Naive B cell (primary cell): ENCODE data around the gene SLC39A11. TPM values are rescaled to one million over a fixed set of nuclear protein-coding genes. Genes with fewer than 3 reads are reported as not detected.

ENCODE experiments used
- ATAC-seq, 2 donors: fragments of 150-1000 bp; cut with Tn5 transposase; 2 replicates each; pipeline ENCODE4 v1.10.0; 2021; ENCODE audit warnings: low read depth in 2 of 2, mild to moderate bottlenecking in 2 of 2, moderate library complexity in 2 of 2
- DNase-seq: peaks from one replicate; pipeline ENCODE4 v3.0.0; 2022
- H3K27ac Mint-ChIP-seq, 6 donors: one replicate each; pipeline ENCODE4 v1.8.0; 2020 to 2022; ENCODE audit warnings: mild to moderate bottlenecking in 6 of 6, mixed read lengths in 6 of 6, moderate library complexity in 5 of 6, inconsistent platforms in 2 of 6
- H3K27me3 Mint-ChIP-seq, 3 donors: one replicate each; pipeline ENCODE4 v1.8.0; 2021 to 2022; ENCODE audit warnings: mixed read lengths in 3 of 3, mild to moderate bottlenecking in 1 of 3
- H3K36me3 Mint-ChIP-seq, 2 donors: one replicate each; pipeline ENCODE4 v1.8.0; 2020 to 2022; ENCODE audit warnings: mixed read lengths in 2 of 2, inconsistent platforms in 1 of 2, mild to moderate bottlenecking in 1 of 2
- H3K4me1 Mint-ChIP-seq, 3 donors: one replicate each; pipeline ENCODE4 v1.8.0; 2020 to 2022; ENCODE audit warnings: mixed read lengths in 3 of 3, inconsistent platforms in 1 of 3, mild to moderate bottlenecking in 1 of 3, moderate library complexity in 1 of 3
- H3K4me3 Mint-ChIP-seq, 8 donors: one replicate each; pipeline ENCODE4 v1.8.0; 2020 to 2022; ENCODE audit warnings: mild to moderate bottlenecking in 8 of 8, mixed read lengths in 8 of 8, moderate library complexity in 8 of 8, inconsistent platforms in 2 of 8
- H3K9me3 Mint-ChIP-seq, 7 donors: one replicate each; pipeline ENCODE4 v1.8.0; 2020 to 2022; ENCODE audit warnings: mixed read lengths in 7 of 7, mild to moderate bottlenecking in 5 of 7, inconsistent platforms in 2 of 7, moderate library complexity in 1 of 7
- polyA plus RNA-seq, 6 donors: library from polyadenylated mRNA; unstranded; fragments of 300-500 nt; fragmentation: Illumina TruSeq; gene quantifications; one replicate each; pipeline ENCODE4 v1.2.3, GENCODE V29; 2021; ENCODE audit warnings: low read depth in 6 of 6

The SLC39A11 gene
- polyA plus RNA-seq, 6 donors from 2014 or later: 8.5 to 15.2 (median 12.1) TPM

GRCh38 chr17:73126716-73127473 lies 34.4 kb upstream of the SLC39A11 start:
- Mint-ChIP-seq H3K4me3 (no peak overlapping the region), H3K4me1 (peaks cover 1 to 10% (median 2%) of the 10 kb centered on the region in 3 donors), H3K27me3 (peaks cover 4 to 15% (median 6%) of the 10 kb centered on the region in 3 donors), H3K36me3 (no peaks in the 10 kb centered on the region), H3K27ac (no peak overlapping the region), H3K9me3 (no peaks in the 10 kb centered on the region)
- ATAC-seq (no peak), DNase-seq (no peak)

- H3K9me3 Mint-ChIP-seq: no peaks in the 10 kb centered on the region
- DNase-seq (no peak), ATAC-seq (no peak)
- H3K27me3 Mint-ChIP-seq: peaks cover 4 to 8% (median 6%) of the 10 kb centered on the region in 3 donors
- peaks cover 0 to 1% (median 0%) of the 10 kb centered on the region in 3 donors for H3K4me1 Mint-ChIP-seq
- no peaks in the 10 kb centered on the region for H3K36me3 Mint-ChIP-seq
- H3K27ac Mint-ChIP-seq: peak overlapping the region in 1 of 6 donors; percentile 69
- H3K4me3 Mint-ChIP-seq: no peak overlapping the region
Measured at GRCh38 chr17:73123606-73124320, 31.3 kb upstream of the SLC39A11 start.

- H3K9me3 Mint-ChIP-seq: no peaks in the 10 kb centered on the region
- ATAC-seq: no peak
- no peak overlapping the region for H3K4me3 Mint-ChIP-seq
- no peak overlapping the region for H3K27ac Mint-ChIP-seq
- DNase-seq: no peak
- peaks cover 4 to 8% (median 6%) of the 10 kb centered on the region in 3 donors for H3K27me3 Mint-ChIP-seq
- H3K36me3 Mint-ChIP-seq: no peaks in the 10 kb centered on the region
- peaks cover 0 to 1% (median 0%) of the 10 kb centered on the region in 3 donors for H3K4me1 Mint-ChIP-seq
Measured at GRCh38 chr17:73122953-73123605, 30.6 kb upstream of the SLC39A11 start.

- DNase-seq (no peak), ATAC-seq (no peak)
- H3K27ac Mint-ChIP-seq: no peak overlapping the region
- H3K4me3 Mint-ChIP-seq: no peak overlapping the region
- H3K4me1 Mint-ChIP-seq: peaks cover 0 to 1% (median 0%) of the 10 kb centered on the region in 3 donors
- H3K36me3 Mint-ChIP-seq: no peaks in the 10 kb centered on the region
- peaks cover 0 to 8% (median 5%) of the 10 kb centered on the region in 3 donors for H3K27me3 Mint-ChIP-seq
- no peaks in the 10 kb centered on the region for H3K9me3 Mint-ChIP-seq
Measured at GRCh38 chr17:73121506-73121905, 29.0 kb upstream of the SLC39A11 start.

- Mint-ChIP-seq H3K27me3 (peaks cover 0 to 9% (median 0%) of the 10 kb centered on the region in 3 donors), H3K4me3 (no peak overlapping the region), H3K36me3 (no peaks in the 10 kb centered on the region), H3K4me1 (peaks cover 0 to 1% (median 0%) of the 10 kb centered on the region in 3 donors), H3K27ac (no peak overlapping the region), H3K9me3 (peaks cover 0 to 7% (median 0%) of the 10 kb centered on the region in 7 donors)
- DNase-seq (no peak), ATAC-seq (no peak)
Measured at GRCh38 chr17:73119631-73120030, 27.1 kb upstream of the SLC39A11 start.

- H3K9me3 Mint-ChIP-seq: peaks cover 0 to 7% (median 2%) of the 10 kb centered on the region in 7 donors
- H3K27ac Mint-ChIP-seq: no peak overlapping the region
- peaks cover 0 to 1% (median 0%) of the 10 kb centered on the region in 3 donors for H3K4me1 Mint-ChIP-seq
- ATAC-seq (no peak), DNase-seq (no peak)
- H3K36me3 Mint-ChIP-seq: no peaks in the 10 kb centered on the region
- H3K4me3 Mint-ChIP-seq: no peak overlapping the region
- H3K27me3 Mint-ChIP-seq: peaks cover 0 to 9% (median 0%) of the 10 kb centered on the region in 3 donors
Measured at GRCh38 chr17:73118951-73119391, 26.5 kb upstream of the SLC39A11 start.

GRCh38 chr17:73118139-73118538 lies 25.7 kb upstream of the SLC39A11 start:
- Mint-ChIP-seq H3K4me1 (peaks cover 0 to 1% (median 0%) of the 10 kb centered on the region in 3 donors), H3K27me3 (peaks cover 0 to 9% (median 0%) of the 10 kb centered on the region in 3 donors), H3K4me3 (no peak overlapping the region), H3K27ac (no peak overlapping the region), H3K9me3 (peaks cover 0 to 7% (median 2%) of the 10 kb centered on the region in 7 donors), H3K36me3 (no peaks in the 10 kb centered on the region)
- ATAC-seq (no peak), DNase-seq (no peak)

- H3K4me1 Mint-ChIP-seq: no peaks in the 10 kb centered on the region
- H3K9me3 Mint-ChIP-seq: peaks cover 0 to 7% (median 2%) of the 10 kb centered on the region in 7 donors
- no peak overlapping the region for H3K4me3 Mint-ChIP-seq
- no peaks in the 10 kb centered on the region for H3K36me3 Mint-ChIP-seq
- ATAC-seq (no peak), DNase-seq (no peak)
- no peak overlapping the region for H3K27ac Mint-ChIP-seq
- H3K27me3 Mint-ChIP-seq: peaks cover 0 to 9% (median 4%) of the 10 kb centered on the region in 3 donors
Measured at GRCh38 chr17:73112246-73112645, 19.8 kb upstream of the SLC39A11 start.

GRCh38 chr17:73111386-73111785 lies 18.9 kb upstream of the SLC39A11 start:
- Mint-ChIP-seq H3K4me1 (no peaks in the 10 kb centered on the region), H3K36me3 (no peaks in the 10 kb centered on the region), H3K27me3 (peaks cover 0 to 9% (median 5%) of the 10 kb centered on the region in 3 donors), H3K27ac (no peak overlapping the region), H3K4me3 (no peak overlapping the region), H3K9me3 (peaks cover 0 to 7% (median 2%) of the 10 kb centered on the region in 7 donors)
- ATAC-seq (no peak), DNase-seq (no peak)

- H3K9me3 Mint-ChIP-seq: peaks cover 0 to 1% (median 0%) of the 10 kb centered on the region in 7 donors
- no peaks in the 10 kb centered on the region for H3K36me3 Mint-ChIP-seq
- H3K4me1 Mint-ChIP-seq: no peaks in the 10 kb centered on the region
- DNase-seq (no peak), ATAC-seq (no peak)
- H3K27ac Mint-ChIP-seq: no peak overlapping the region
- H3K27me3 Mint-ChIP-seq: peaks cover 0 to 20% (median 4%) of the 10 kb centered on the region in 3 donors
- H3K4me3 Mint-ChIP-seq: no peak overlapping the region
Measured at GRCh38 chr17:73107191-73107590, 14.7 kb upstream of the SLC39A11 start.

GRCh38 chr17:73105431-73105830 lies 12.9 kb upstream of the SLC39A11 start:
- DNase-seq (no peak), ATAC-seq (no peak)
- H3K27me3 Mint-ChIP-seq: peaks cover 4 to 24% (median 8%) of the 10 kb centered on the region in 3 donors
- no peaks in the 10 kb centered on the region for H3K4me1 Mint-ChIP-seq
- H3K27ac Mint-ChIP-seq: no peak overlapping the region
- H3K9me3 Mint-ChIP-seq: peaks cover 0 to 3% (median 0%) of the 10 kb centered on the region in 7 donors
- no peaks in the 10 kb centered on the region for H3K36me3 Mint-ChIP-seq
- H3K4me3 Mint-ChIP-seq: no peak overlapping the region

- DNase-seq (no peak), ATAC-seq (no peak)
- H3K9me3 Mint-ChIP-seq: peaks cover 0 to 5% (median 0%) of the 10 kb centered on the region in 7 donors
- peaks cover 0 to 1% (median 0%) of the 10 kb centered on the region in 3 donors for H3K4me1 Mint-ChIP-seq
- H3K36me3 Mint-ChIP-seq: no peaks in the 10 kb centered on the region
- H3K4me3 Mint-ChIP-seq: no peak overlapping the region
- H3K27ac Mint-ChIP-seq: no peak overlapping the region
- peaks cover 10 to 33% (median 14%) of the 10 kb centered on the region in 3 donors for H3K27me3 Mint-ChIP-seq
Measured at GRCh38 chr17:73104450-73104849, 12.0 kb upstream of the SLC39A11 start.

GRCh38 chr17:73103641-73104335 lies 11.3 kb upstream of the SLC39A11 start:
- peaks cover 0 to 4% (median 0%) of the 10 kb centered on the region in 3 donors for H3K4me1 Mint-ChIP-seq
- no peak for DNase-seq
- peaks cover 10 to 37% (median 21%) of the 10 kb centered on the region in 3 donors for H3K27me3 Mint-ChIP-seq
- H3K4me3 Mint-ChIP-seq: no peak overlapping the region
- no peaks in the 10 kb centered on the region for H3K36me3 Mint-ChIP-seq
- ATAC-seq: no peak
- no peak overlapping the region for H3K27ac Mint-ChIP-seq
- H3K9me3 Mint-ChIP-seq: peaks cover 0 to 5% (median 0%) of the 10 kb centered on the region in 7 donors
